H1 (cell line): ENCODE measurements around the gene LYPD4. TPM values are rescaled to one million over a fixed set of nuclear protein-coding genes. Genes with fewer than 3 reads are reported as not detected.

Experiments used
- CTCF ChIA-PET: fragments of 300-600 bp; sonication (Branson Sonifier 250); formaldehyde crosslinking; loops from one replicate; lab custom pipeline; 2021; ENCODE audit not compliant: partially characterized antibody; lab: Charles Lee
- POLR2A ChIA-PET: fragments of 300-600 bp; sonication (Branson Sonifier 250); formaldehyde crosslinking; loops from one replicate; lab custom pipeline; 2021; ENCODE audit warnings: inconsistent platforms; ENCODE audit not compliant: partially characterized antibody; lab: Charles Lee
- DNase-seq, 2 experiments: peaks; one replicate each; pipeline versions ENCODE4 v3.0.0 to v3.0.0-alpha.2; 2010 to 2022; ENCODE audit warnings: low spot score in 2 of 2, low read depth in 1 of 2, mixed read lengths in 1 of 2
- FAIRE-seq: peaks from 2 replicates; lab custom pipeline; 2011; peaks lifted over from hg19 to GRCh38; lab: Jason Lieb, UNC
- H2AFZ ChIP-seq: 2 replicates; pipeline ENCODE4 v1.8.1; 2012; ENCODE audit warnings: low read length, inconsistent platforms
- H2AK5ac ChIP-seq: 2 replicates; pipeline ENCODE4 v1.6.1; 2013; ENCODE audit warnings: low read depth, low read length
- H2BK120ac ChIP-seq: replicated peaks from 2 replicates; pipeline ENCODE3; 2013; ENCODE audit warnings: low read depth, low read length, inconsistent platforms
- H2BK12ac ChIP-seq: 2 replicates; pipeline ENCODE4 v1.6.1; 2013; ENCODE audit warnings: low read depth, low read length
- H2BK15ac ChIP-seq: 2 replicates; pipeline ENCODE4 v1.6.1; 2013; ENCODE audit warnings: low read length
- H2BK20ac ChIP-seq: 2 replicates; pipeline ENCODE4 v1.6.1; 2013; ENCODE audit warnings: low read length
- H2BK5ac ChIP-seq: 2 replicates; pipeline ENCODE4 v1.6.1; 2013; ENCODE audit warnings: low read depth, low read length
- H3K14ac ChIP-seq: 2 replicates; pipeline ENCODE4 v1.6.1; 2013; ENCODE audit warnings: inconsistent platforms; ENCODE audit not compliant: insufficient read length
- H3K18ac ChIP-seq: 2 replicates; pipeline ENCODE4 v1.6.1; 2013; ENCODE audit warnings: low read length; ENCODE audit errors: extremely low read depth
- H3K23ac ChIP-seq: 2 replicates; pipeline ENCODE4 v1.6.1; 2013; ENCODE audit warnings: inconsistent platforms; ENCODE audit not compliant: insufficient read length
- H3K23me2 ChIP-seq: 2 replicates; pipeline ENCODE4 v1.6.1; 2013; ENCODE audit warnings: low read depth, low read length
- H3K27ac ChIP-seq: 2 replicates; pipeline ENCODE4 v1.6.1; 2011; ENCODE audit warnings: low read depth, low read length, inconsistent platforms
- H3K27me3 ChIP-seq, 4 experiments: replicated peaks in 1 of 4; 1 replicate in 1 of 4; 2 replicates in 3 of 4; pipeline versions ENCODE4 v1.6.1 to v1.8.1; 2011 to 2013; ENCODE audit warnings: low read length in 3 of 4, mild to moderate bottlenecking in 3 of 4, inconsistent platforms in 2 of 4, mixed read lengths in 2 of 4, moderate library complexity in 1 of 4; ENCODE audit not compliant: control insufficient read depth in 3 of 4, insufficient read depth in 3 of 4; ENCODE audit errors: extremely low read depth in 1 of 4
- H3K36me3 ChIP-seq, 4 experiments: 2 replicates each; pipeline versions ENCODE4 v1.6.1 to v1.8.1; 2011 to 2013; ENCODE audit warnings: mild to moderate bottlenecking in 4 of 4, low read length in 3 of 4, moderate library complexity in 2 of 4, control low read depth in 1 of 4, inconsistent platforms in 1 of 4; ENCODE audit not compliant: insufficient read depth in 4 of 4, control insufficient read depth in 2 of 4
- H3K4ac ChIP-seq: replicated peaks from 2 replicates; pipeline ENCODE3; 2013; ENCODE audit warnings: low read length, low read depth, mixed read lengths, inconsistent platforms; ENCODE audit not compliant: insufficient read length
- H3K4me1 ChIP-seq, 4 experiments: replicated peaks in 1 of 4; 1 replicate in 1 of 4; 2 replicates in 3 of 4; pipeline versions ENCODE4 v1.6.1 to v1.8.1; 2011 to 2013; ENCODE audit warnings: low read length in 3 of 4, inconsistent platforms in 2 of 4, mixed read lengths in 1 of 4; ENCODE audit not compliant: insufficient read depth in 4 of 4, control insufficient read depth in 3 of 4
- H3K4me2 ChIP-seq, 2 experiments: 2 replicates each; pipeline versions ENCODE4 v1.6.1 to v1.8.1; 2011 to 2013; ENCODE audit warnings: low read depth in 2 of 2, low read length in 2 of 2, control low read depth in 1 of 2, inconsistent platforms in 1 of 2, mild to moderate bottlenecking in 1 of 2; ENCODE audit not compliant: insufficient read depth in 1 of 2
- H3K4me3 ChIP-seq, 4 experiments: fragments of 200-600, 300-600 bp in 1 of 4; sonication (generic), shearing (Covaris generic), sonication (Bioruptor Twin) in 1 of 4; 2 replicates each; pipeline versions ENCODE4 v1.5.1 to v1.8.1; 2011 to 2016; ENCODE audit warnings: low read length in 4 of 4, low read depth in 3 of 4, control low read depth in 2 of 4, inconsistent platforms in 2 of 4, mild to moderate bottlenecking in 2 of 4, mixed read lengths in 1 of 4, moderate library complexity in 1 of 4; ENCODE audit not compliant: insufficient read depth in 2 of 4; ENCODE audit errors: extremely low read depth in 1 of 4
- H3K56ac ChIP-seq: replicated peaks from 2 replicates; pipeline ENCODE3; 2013; ENCODE audit warnings: low read depth, mild to moderate bottlenecking, mixed read lengths, low read length, inconsistent platforms; ENCODE audit not compliant: insufficient read length
- H3K79me1 ChIP-seq: 2 replicates; pipeline ENCODE4 v1.6.1; 2013; ENCODE audit warnings: low read depth, low read length, control low read depth
- H3K79me2 ChIP-seq, 2 experiments: 2 replicates each; pipeline versions ENCODE4 v1.6.1 to v1.8.1; 2012 to 2013; ENCODE audit warnings: low read length in 2 of 2, mild to moderate bottlenecking in 2 of 2, inconsistent platforms in 1 of 2; ENCODE audit not compliant: insufficient read depth in 2 of 2, control insufficient read depth in 1 of 2
- H3K9ac ChIP-seq, 4 experiments: replicated peaks in 1 of 4; 1 replicate in 1 of 4; 2 replicates in 3 of 4; pipeline versions ENCODE4 v1.6.1 to v1.8.1; 2011 to 2013; ENCODE audit warnings: low read depth in 3 of 4, low read length in 3 of 4, control low read depth in 2 of 4, mild to moderate bottlenecking in 2 of 4, moderate library complexity in 2 of 4, inconsistent platforms in 1 of 4; ENCODE audit errors: extremely low read depth in 1 of 4
- H3K9me3 ChIP-seq, 2 experiments: 2 replicates each; pipeline versions ENCODE4 v1.6.1 to v1.8.1; 2012 to 2013; ENCODE audit warnings: mild to moderate bottlenecking in 2 of 2, moderate library complexity in 2 of 2, control low read depth in 1 of 2, inconsistent platforms in 1 of 2, low read depth in 1 of 2, low read length in 1 of 2, mixed read lengths in 1 of 2; ENCODE audit not compliant: insufficient read depth in 2 of 2
- H4K20me1 ChIP-seq, 2 experiments: replicated peaks in 1 of 2; 2 replicates each; pipeline versions ENCODE3 to v1.8.1; 2011 to 2013; ENCODE audit warnings: inconsistent platforms in 2 of 2, low read length in 2 of 2, mild to moderate bottlenecking in 1 of 2; ENCODE audit not compliant: insufficient read depth in 2 of 2, control insufficient read depth in 1 of 2
- H4K5ac ChIP-seq: 2 replicates; pipeline ENCODE4 v1.6.1; 2013; ENCODE audit warnings: low read length, low read depth, mixed read lengths, inconsistent platforms; ENCODE audit not compliant: insufficient read length
- H4K8ac ChIP-seq: 2 replicates; pipeline ENCODE4 v1.8.0; 2013; ENCODE audit warnings: mild to moderate bottlenecking, moderate library complexity, low read length, inconsistent platforms; ENCODE audit not compliant: insufficient read depth; ENCODE audit errors: extremely low read depth
- H4K91ac ChIP-seq: replicated peaks from 2 replicates; pipeline ENCODE3; 2013; ENCODE audit warnings: low read length, mixed read lengths, inconsistent platforms; ENCODE audit not compliant: insufficient read length
- BACH1 ChIP-seq: IDR thresholded peaks from 2 replicates; pipeline ENCODE4 v1.6.1; 2012; ENCODE audit warnings: low read length, improper control_type of control experiment
- CBX5 ChIP-seq: fragments of 300-800, 300-1000 bp; sonication (generic); IDR thresholded peaks from 2 replicates; pipeline ENCODE4 v1.7.1; 2016; ENCODE audit warnings: antibody characterized with exemption, low read length, low read depth
- EGR1 ChIP-seq: IDR thresholded peaks from 2 replicates; pipeline ENCODE4 v1.6.1; 2011; ENCODE audit warnings: low read depth, low read length, borderline replicate concordance
- HDAC6 ChIP-seq: IDR thresholded peaks from one replicate; pipeline ENCODE4 v1.7.1; 2012; ENCODE audit warnings: low read depth, mild to moderate bottlenecking, inconsistent platforms, low read length, moderate library complexity
- JUN ChIP-seq: IDR thresholded peaks from 2 replicates; pipeline ENCODE4 v1.6.1; 2011; ENCODE audit warnings: low read depth, mild to moderate bottlenecking, improper control_type of control experiment, low read length
- JUND ChIP-seq: IDR thresholded peaks from 2 replicates; pipeline ENCODE4 v1.6.1; 2011; ENCODE audit warnings: mild to moderate bottlenecking, improper control_type of control experiment, low read length
- KDM1A ChIP-seq: fragments of 200-600, 300-600 bp; sonication (generic); IDR thresholded peaks from 2 replicates; pipeline ENCODE4 v1.7.1; 2016; ENCODE audit warnings: mild to moderate bottlenecking, low read length, borderline replicate concordance
- MAX ChIP-seq: IDR thresholded peaks from 2 replicates; pipeline ENCODE4 v1.6.1; 2012; ENCODE audit warnings: inconsistent platforms
- RFX5 ChIP-seq: IDR thresholded peaks from 2 replicates; pipeline ENCODE4 v1.6.1; 2011; ENCODE audit warnings: low read depth, low read length, improper control_type of control experiment, borderline replicate concordance
- SAP30 ChIP-seq: fragments of 300-600 bp; sonication (generic); IDR thresholded peaks from 2 replicates; pipeline ENCODE4 v1.7.1; 2012; ENCODE audit warnings: low read length, moderate library complexity, mild to moderate bottlenecking, inconsistent platforms; ENCODE audit not compliant: insufficient read depth, insufficient replicate concordance
- SIN3A ChIP-seq, 2 experiments: IDR thresholded peaks in 1 of 2; conservative IDR thresholded peaks in 1 of 2; 2 replicates each; pipeline ENCODE4 v1.6.1; 2011 to 2012; ENCODE audit warnings: low read length in 2 of 2, improper control_type of control experiment in 1 of 2, low read depth in 1 of 2, mild to moderate bottlenecking in 1 of 2
- SP4 ChIP-seq: IDR thresholded peaks from 2 replicates; pipeline ENCODE4 v1.6.1; 2012; ENCODE audit warnings: low read length, inconsistent platforms
- ZNF274 ChIP-seq: IDR thresholded peaks from 2 replicates; pipeline ENCODE4 v1.7.0; 2012; ENCODE audit warnings: low read length, borderline replicate concordance; ENCODE audit errors: extremely low read depth
- WGBS, 2 experiments: shearing (Covaris generic) in 1 of 2; methylation state at CpG; one replicate each; pipeline versions ENCODE4 v1.1.6 to v1.1.7; 2013 to 2015; ENCODE audit warnings: low lambda C conversion rate in 2 of 2, mixed read lengths in 2 of 2, inconsistent platforms in 1 of 2, low coverage in 1 of 2, missing lambda C conversion rate in 1 of 2; ENCODE audit not compliant: insufficient replicate concordance in 2 of 2, insufficient coverage in 1 of 2, insufficient read length in 1 of 2; ENCODE audit errors: extremely low coverage in 1 of 2, missing lambda C conversion rate in 1 of 2; 5-methylcytosine and 5-hydroxymethylcytosine counted together
- polyA plus RNA-seq, 7 experiments: library from polyadenylated mRNA; depleted of rRNA in 3 of 7; stranded (reverse) in 5 of 7; unstranded in 2 of 7; fragments of >200 nt in 5 of 7; fragments of 200-250 nt in 2 of 7; gene quantifications; 1 replicate in 5 of 7; 2 replicates in 1 of 7; 4 replicates in 1 of 7; pipeline versions ENCODE4 v1.2.1 to v1.2.3, GENCODE V29; 2011 to 2013; ENCODE audit warnings: missing spikeins in 2 of 7, mixed read lengths in 2 of 7
- total RNA-seq: library from RNA; stranded (reverse); fragmentation: NEBNext Ultra II Directional; extraction: Animal tissue kit (Norgen Biotek cat#: 25700); gene quantifications from 2 replicates; pipeline ENCODE4 v1.2.1, GENCODE V29; 2021

The LYPD4 gene
- total and polyA plus RNA-seq, 2 of the 8 experiments (the other 6 are each of a cell fraction or from before 2014, with no cell fraction given), result 0.06 TPM; not detected in 1

- Histone ChIP-seq H3K56ac (no peak overlapping the region), H2BK12ac (no peak overlapping the region), H3K9me3 (peaks cover 0 to 41% of the 10 kb centered on the region in 2 experiments; a peak in 2 of 4 replicates), H2BK15ac (no peak overlapping the region), H2BK20ac (no peak overlapping the region), H3K4ac (no peak overlapping the region), H4K5ac (no peak overlapping the region), H3K36me3 (no peaks in the 10 kb centered on the region), H4K8ac (no peak overlapping the region), H3K23me2 (no peaks in the 10 kb centered on the region), H3K27me3 (no peaks in the 10 kb centered on the region; a peak in 1 of 7 replicates), H3K79me1 (no peaks in the 10 kb centered on the region), H3K4me3 (no peak overlapping the region), H4K20me1 (no peaks in the 10 kb centered on the region), H3K4me1 (no peaks in the 10 kb centered on the region), H2AK5ac (no peak overlapping the region), H2AFZ (no peak overlapping the region), H3K23ac (no peak overlapping the region), H3K27ac (no peak overlapping the region), H2BK5ac (no peak overlapping the region), H3K79me2 (no peaks in the 10 kb centered on the region), H3K9ac (no peak overlapping the region), H3K18ac (no peak overlapping the region), H3K14ac (no peak overlapping the region), H4K91ac (no peak overlapping the region), H2BK120ac (no peak overlapping the region), H3K4me2 (no peak overlapping the region)
- no peak for FAIRE-seq
- WGBS, 2 experiments, result 48% methylated on average over 1 of the region's 1 CpG; no CpG with 5 or more reads in 1 of the 2 experiments
- CTCF ChIA-PET, result interaction anchor here (0.7 to 2.3 kb wide), 11 partner anchors 9 to 1008 kb away, joined by 3 to 12 read pairs (median 6); no protein-coding TSS in a partner anchor
- no peak for DNase-seq
- TF ChIP-seq SAP30, result no peak
- TF ChIP-seq RFX5, result no peak
- TF ChIP-seq CBX5, result no peak
- no peak for TF ChIP-seq MAX
- no peak for TF ChIP-seq SIN3A (conservative IDR thresholded peaks at IDR 0.05 in 1 of 2, IDR thresholded peaks at IDR 0.05 in 1 of 2; ENCODE audit: low read depth in 1 of 2, low read length in 2 of 2)
- no peak for TF ChIP-seq JUN
- no peak for TF ChIP-seq KDM1A
- TF ChIP-seq HDAC6, result no peak
- TF ChIP-seq BACH1, result no peak
- no peak for TF ChIP-seq EGR1
- no peak for TF ChIP-seq ZNF274
- no peak for TF ChIP-seq JUND
- TF ChIP-seq SP4, result no peak
- POLR2A ChIA-PET, result no interaction called here
Observed at GRCh38 chr19:41793414-41793727, 51.1 kb downstream of the LYPD4 start.
